Glutamatergic neuron (in vitro differentiated cells): ENCODE data around the gene AGA. TPM values are rescaled to one million over a fixed set of nuclear protein-coding genes. Genes with fewer than 3 reads are reported as not detected.

Source experiments
- DNase-seq: peaks from one replicate; pipeline ENCODE4 v3.0.0; 2022
- H3K27ac Mint-ChIP-seq: one replicate; pipeline ENCODE4 v1.8.0; 2020; ENCODE audit warnings: mild to moderate bottlenecking, mixed read lengths, inconsistent platforms; ENCODE audit not compliant: unreplicated experiment
- H3K27me3 Mint-ChIP-seq: one replicate; pipeline ENCODE4 v1.8.0; 2020; ENCODE audit warnings: mild to moderate bottlenecking, moderate library complexity, mixed read lengths, inconsistent platforms; ENCODE audit not compliant: unreplicated experiment
- H3K36me3 Mint-ChIP-seq: one replicate; pipeline ENCODE4 v1.8.0; 2020; ENCODE audit warnings: mild to moderate bottlenecking, mixed read lengths, inconsistent platforms; ENCODE audit not compliant: unreplicated experiment
- H3K4me1 Mint-ChIP-seq: one replicate; pipeline ENCODE4 v1.8.0; 2020; ENCODE audit warnings: mild to moderate bottlenecking, low read depth, mixed read lengths, inconsistent platforms; ENCODE audit not compliant: unreplicated experiment
- H3K4me3 Mint-ChIP-seq: one replicate; pipeline ENCODE4 v1.8.0; 2020; ENCODE audit warnings: mild to moderate bottlenecking, mixed read lengths, inconsistent platforms; ENCODE audit not compliant: unreplicated experiment
- H3K9me3 Mint-ChIP-seq: one replicate; pipeline ENCODE4 v1.8.0; 2020; ENCODE audit warnings: mild to moderate bottlenecking, moderate library complexity, mixed read lengths, inconsistent platforms; ENCODE audit not compliant: unreplicated experiment
- CTCF ChIP-seq: fragments of 200-600 bp; sonication (generic); IDR thresholded peaks from one replicate; pipeline ENCODE4 v1.5.0; 2021; ENCODE audit not compliant: partially characterized antibody, unreplicated experiment
- total RNA-seq: library from RNA; stranded (reverse); fragmentation: NEBNext Ultra II Directional; extraction: Animal tissue kit (Norgen Biotek cat#: 25700); gene quantifications from one replicate; pipeline ENCODE4 v1.2.1, GENCODE V29; 2021; ENCODE audit not compliant: unreplicated experiment

AGA gene
- total RNA-seq, 1 donor from 2014 or later = 7.4 TPM

DNA sequence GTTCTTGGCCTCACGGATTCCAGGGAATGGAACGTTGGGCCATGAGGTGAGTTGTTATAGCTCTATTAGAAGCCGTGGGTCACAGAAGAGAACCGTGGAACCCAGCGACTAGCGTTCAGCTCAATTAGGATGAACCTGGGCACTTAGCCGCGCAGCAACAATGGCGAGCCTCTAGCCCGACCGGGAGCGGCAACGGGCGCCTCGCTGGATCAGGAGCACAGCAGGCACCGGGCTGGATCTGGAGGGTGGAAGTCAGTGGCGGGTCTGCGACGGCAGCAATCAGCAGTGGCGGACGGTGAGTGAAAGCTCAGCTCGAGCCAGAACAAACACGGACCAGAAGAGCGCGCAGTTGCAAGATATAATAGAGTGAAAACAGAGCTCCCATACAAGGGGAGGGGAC, 34.2 kb downstream of the AGA start:
- TF ChIP-seq CTCF = no peak
- no peaks in the 10 kb centered on the region for H3K36me3 Mint-ChIP-seq
- no peaks in the 10 kb centered on the region for H3K4me1 Mint-ChIP-seq
- peaks cover 3% of the 10 kb centered on the region for H3K27me3 Mint-ChIP-seq
- peaks cover 3% of the 10 kb centered on the region for H3K9me3 Mint-ChIP-seq
- H3K4me3 Mint-ChIP-seq = no peak overlapping the region
- no peak overlapping the region for H3K27ac Mint-ChIP-seq
- no peak for DNase-seq

GRCh38 chr4:177405508-177405907, 36.7 kb downstream of the AGA start:
- DNase-seq = no peak
- Mint-ChIP-seq H3K9me3 (peaks cover 5% of the 10 kb centered on the region), H3K27me3 (peaks cover 3% of the 10 kb centered on the region), H3K4me3 (no peak overlapping the region), H3K4me1 (no peaks in the 10 kb centered on the region), H3K27ac (no peak overlapping the region), H3K36me3 (no peaks in the 10 kb centered on the region)
- TF ChIP-seq CTCF = no peak

DNA sequence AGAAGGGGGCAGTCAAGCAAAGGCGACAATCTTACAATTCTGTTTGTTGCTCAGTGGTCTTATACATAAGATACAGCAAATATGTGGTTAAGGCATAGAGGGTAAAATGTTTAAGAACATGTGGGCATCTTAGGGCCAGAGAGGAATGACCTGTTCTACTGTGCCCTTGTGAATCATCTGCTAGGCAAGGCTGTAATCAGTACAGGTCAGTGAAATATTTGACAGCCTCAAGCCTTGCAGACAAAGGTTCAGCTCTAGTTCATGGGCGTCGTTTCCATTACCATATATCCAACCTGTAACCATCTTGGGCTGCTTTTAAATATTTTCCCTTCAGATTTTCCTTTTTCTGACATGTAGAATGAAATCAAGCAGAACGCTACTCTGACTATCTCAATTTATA, 37.3 kb downstream of the AGA start:
- no peaks in the 10 kb centered on the region for H3K36me3 Mint-ChIP-seq
- no peak for DNase-seq
- H3K9me3 Mint-ChIP-seq = peaks cover 5% of the 10 kb centered on the region
- TF ChIP-seq CTCF = no peak
- no peak overlapping the region for H3K27ac Mint-ChIP-seq
- H3K4me3 Mint-ChIP-seq = no peak overlapping the region
- peaks cover 3% of the 10 kb centered on the region for H3K27me3 Mint-ChIP-seq
- no peaks in the 10 kb centered on the region for H3K4me1 Mint-ChIP-seq

- TF ChIP-seq CTCF = no peak
- no peak for DNase-seq
- Mint-ChIP-seq H3K27me3 (peaks cover 3% of the 10 kb centered on the region), H3K4me1 (no peaks in the 10 kb centered on the region), H3K9me3 (peaks cover 5% of the 10 kb centered on the region), H3K4me3 (no peak overlapping the region), H3K36me3 (no peaks in the 10 kb centered on the region), H3K27ac (no peak overlapping the region)
Observed at GRCh38 chr4:177404342-177404741, 37.9 kb downstream of the AGA start.

- no peak overlapping the region for H3K4me3 Mint-ChIP-seq
- no peaks in the 10 kb centered on the region for H3K36me3 Mint-ChIP-seq
- no peak overlapping the region for H3K27ac Mint-ChIP-seq
- no peak for DNase-seq
- no peaks in the 10 kb centered on the region for H3K4me1 Mint-ChIP-seq
- H3K27me3 Mint-ChIP-seq = peaks cover 3% of the 10 kb centered on the region
- peaks cover 5% of the 10 kb centered on the region for H3K9me3 Mint-ChIP-seq
- TF ChIP-seq CTCF = no peak
Observed at GRCh38 chr4:177403746-177404145, 38.5 kb downstream of the AGA start.
